Osteoblast (primary cell): ENCODE measurements around the gene BEND6. TPM values are rescaled to one million over a fixed set of nuclear protein-coding genes. Genes with fewer than 3 reads are reported as not detected.
A peak's percentile ranks its signal among the peaks of the same experiment; 100 is the strongest.

Source experiments
- DNase-seq: peaks from one replicate; pipeline ENCODE4 v3.0.0; 2011; ENCODE audit warnings: low spot score, mixed read lengths; ENCODE audit not compliant: insufficient read length; ENCODE audit errors: missing footprints
- H2AFZ ChIP-seq: 2 replicates; pipeline ENCODE4 v1.6.0; 2011; ENCODE audit warnings: mild to moderate bottlenecking, low read length
- H3K27ac ChIP-seq: 2 replicates; pipeline ENCODE4 v1.5.1; 2011; ENCODE audit warnings: mild to moderate bottlenecking, low read depth, low read length, moderate library complexity
- H3K27me3 ChIP-seq: 2 replicates; pipeline ENCODE4 v1.6.0; 2012; ENCODE audit warnings: mild to moderate bottlenecking, control low read depth, inconsistent platforms, low read length, moderate library complexity; ENCODE audit not compliant: insufficient read depth
- H3K36me3 ChIP-seq: 2 replicates; pipeline ENCODE4 v1.5.1; 2011; ENCODE audit warnings: mild to moderate bottlenecking, low read length, control low read depth, moderate library complexity; ENCODE audit not compliant: insufficient read depth
- H3K4me1 ChIP-seq: 2 replicates; pipeline ENCODE4 v1.5.1; 2011; ENCODE audit warnings: mild to moderate bottlenecking, low read length, control low read depth, moderate library complexity; ENCODE audit not compliant: insufficient read depth
- H3K4me2 ChIP-seq: 2 replicates; pipeline ENCODE4 v1.6.0; 2011; ENCODE audit warnings: mild to moderate bottlenecking, low read length; ENCODE audit not compliant: insufficient read depth
- H3K4me3 ChIP-seq: fragments of 200-600 bp; sonication (generic); 3 replicates; pipeline ENCODE4 v1.5.1; 2012; ENCODE audit warnings: mild to moderate bottlenecking, low read length, inconsistent platforms; ENCODE audit not compliant: insufficient read depth
- H3K79me2 ChIP-seq: 2 replicates; pipeline ENCODE4 v1.6.0; 2012; ENCODE audit warnings: mild to moderate bottlenecking, low read length, control low read depth, inconsistent platforms; ENCODE audit not compliant: insufficient read depth
- H3K9me3 ChIP-seq: 2 replicates; pipeline ENCODE4 v1.5.1; 2011; ENCODE audit warnings: low read depth, low read length, control low read depth
- H4K20me1 ChIP-seq: 2 replicates; pipeline ENCODE4 v1.6.0; 2012; ENCODE audit warnings: mild to moderate bottlenecking, low read length, control low read depth; ENCODE audit not compliant: insufficient read depth
- total RNA-seq: library from RNA; depleted of rRNA; stranded (reverse); fragments of >200 nt; gene quantifications from 2 replicates; pipeline ENCODE4 v1.2.3, GENCODE V29; 2012
- TF ChIP-seq, protein P1 (sequence below): IDR thresholded peaks from 2 replicates; pipeline ENCODE4 v1.5.1; 2011; ENCODE audit warnings: mild to moderate bottlenecking, low read depth, low read length, moderate library complexity; ENCODE audit errors: extremely low read depth

BEND6 gene
- total RNA-seq, 1 donor = 22.4 TPM

DNA sequence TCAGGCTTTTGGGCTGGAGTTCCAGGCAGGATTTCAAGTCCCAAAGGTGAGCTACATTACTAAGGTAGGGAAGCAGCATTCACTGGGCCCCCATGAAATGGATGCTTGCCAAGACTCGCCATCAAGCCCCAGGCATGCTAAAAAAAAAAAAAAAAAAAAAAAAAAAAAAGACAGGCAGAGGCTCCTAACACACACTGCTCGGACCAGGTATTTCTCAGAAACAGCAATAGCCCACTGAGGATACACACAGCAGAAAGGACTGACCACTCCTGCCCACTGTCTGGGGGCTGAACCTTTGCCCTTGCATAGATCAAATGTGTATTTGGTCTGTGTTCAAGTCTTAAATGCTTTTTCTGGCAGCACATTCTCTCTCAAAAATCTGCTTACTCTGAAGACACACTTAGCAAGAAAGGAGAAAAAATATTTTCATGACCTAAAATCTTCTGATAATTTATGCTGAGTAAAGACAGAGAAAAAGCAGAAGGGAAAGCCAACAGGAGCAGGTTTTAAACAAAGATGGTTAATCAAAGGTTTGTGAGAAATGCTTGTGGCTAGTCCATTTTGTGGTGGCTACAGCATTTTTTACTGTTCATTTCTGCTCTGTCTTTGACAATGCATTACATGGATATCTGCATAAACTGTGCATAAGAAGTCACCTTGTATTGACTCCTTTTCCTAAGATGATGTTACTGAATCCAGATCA, 37.9 kb upstream of the BEND6 start:
- H3K9me3 ChIP-seq = no peaks in the 10 kb centered on the region
- H3K4me3 ChIP-seq = no peak overlapping the region
- H3K36me3 ChIP-seq = no peaks in the 10 kb centered on the region
- H3K27me3 ChIP-seq = no peaks in the 10 kb centered on the region
- no peaks in the 10 kb centered on the region for H4K20me1 ChIP-seq
- H3K4me1 ChIP-seq = peaks cover 36% of the 10 kb centered on the region
- no peak for DNase-seq
- no peak overlapping the region for H3K4me2 ChIP-seq
- no peak overlapping the region for H3K27ac ChIP-seq
- TF ChIP-seq, protein P1, sequence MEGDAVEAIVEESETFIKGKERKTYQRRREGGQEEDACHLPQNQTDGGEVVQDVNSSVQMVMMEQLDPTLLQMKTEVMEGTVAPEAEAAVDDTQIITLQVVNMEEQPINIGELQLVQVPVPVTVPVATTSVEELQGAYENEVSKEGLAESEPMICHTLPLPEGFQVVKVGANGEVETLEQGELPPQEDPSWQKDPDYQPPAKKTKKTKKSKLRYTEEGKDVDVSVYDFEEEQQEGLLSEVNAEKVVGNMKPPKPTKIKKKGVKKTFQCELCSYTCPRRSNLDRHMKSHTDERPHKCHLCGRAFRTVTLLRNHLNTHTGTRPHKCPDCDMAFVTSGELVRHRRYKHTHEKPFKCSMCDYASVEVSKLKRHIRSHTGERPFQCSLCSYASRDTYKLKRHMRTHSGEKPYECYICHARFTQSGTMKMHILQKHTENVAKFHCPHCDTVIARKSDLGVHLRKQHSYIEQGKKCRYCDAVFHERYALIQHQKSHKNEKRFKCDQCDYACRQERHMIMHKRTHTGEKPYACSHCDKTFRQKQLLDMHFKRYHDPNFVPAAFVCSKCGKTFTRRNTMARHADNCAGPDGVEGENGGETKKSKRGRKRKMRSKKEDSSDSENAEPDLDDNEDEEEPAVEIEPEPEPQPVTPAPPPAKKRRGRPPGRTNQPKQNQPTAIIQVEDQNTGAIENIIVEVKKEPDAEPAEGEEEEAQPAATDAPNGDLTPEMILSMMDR = no peak
- no peak overlapping the region for H2AFZ ChIP-seq
- peaks cover 51% of the 10 kb centered on the region for H3K79me2 ChIP-seq

- Histone ChIP-seq H3K27ac (no peak overlapping the region), H4K20me1 (no peaks in the 10 kb centered on the region), H3K4me3 (no peak overlapping the region), H3K36me3 (no peaks in the 10 kb centered on the region), H2AFZ (no peak overlapping the region), H3K4me2 (no peak overlapping the region), H3K27me3 (no peaks in the 10 kb centered on the region), H3K9me3 (no peaks in the 10 kb centered on the region), H3K4me1 (peaks cover 10% of the 10 kb centered on the region), H3K79me2 (peaks cover 25% of the 10 kb centered on the region)
- no peak for DNase-seq
- TF ChIP-seq, protein P1 = no peak
Observed at GRCh38 chr6:56922645-56923044, 32.3 kb upstream of the BEND6 start.

GRCh38 chr6:56923565-56923964, 31.3 kb upstream of the BEND6 start:
- TF ChIP-seq, protein P1 = no peak
- H3K4me2 ChIP-seq = no peak overlapping the region
- H3K36me3 ChIP-seq = no peaks in the 10 kb centered on the region
- H3K27me3 ChIP-seq = no peaks in the 10 kb centered on the region
- DNase-seq = no peak
- H3K79me2 ChIP-seq = peaks cover 33% of the 10 kb centered on the region
- no peak overlapping the region for H2AFZ ChIP-seq
- no peak overlapping the region for H3K27ac ChIP-seq
- H4K20me1 ChIP-seq = no peaks in the 10 kb centered on the region
- no peaks in the 10 kb centered on the region for H3K9me3 ChIP-seq
- H3K4me1 ChIP-seq = peaks cover 16% of the 10 kb centered on the region
- H3K4me3 ChIP-seq = no peak overlapping the region

DNA sequence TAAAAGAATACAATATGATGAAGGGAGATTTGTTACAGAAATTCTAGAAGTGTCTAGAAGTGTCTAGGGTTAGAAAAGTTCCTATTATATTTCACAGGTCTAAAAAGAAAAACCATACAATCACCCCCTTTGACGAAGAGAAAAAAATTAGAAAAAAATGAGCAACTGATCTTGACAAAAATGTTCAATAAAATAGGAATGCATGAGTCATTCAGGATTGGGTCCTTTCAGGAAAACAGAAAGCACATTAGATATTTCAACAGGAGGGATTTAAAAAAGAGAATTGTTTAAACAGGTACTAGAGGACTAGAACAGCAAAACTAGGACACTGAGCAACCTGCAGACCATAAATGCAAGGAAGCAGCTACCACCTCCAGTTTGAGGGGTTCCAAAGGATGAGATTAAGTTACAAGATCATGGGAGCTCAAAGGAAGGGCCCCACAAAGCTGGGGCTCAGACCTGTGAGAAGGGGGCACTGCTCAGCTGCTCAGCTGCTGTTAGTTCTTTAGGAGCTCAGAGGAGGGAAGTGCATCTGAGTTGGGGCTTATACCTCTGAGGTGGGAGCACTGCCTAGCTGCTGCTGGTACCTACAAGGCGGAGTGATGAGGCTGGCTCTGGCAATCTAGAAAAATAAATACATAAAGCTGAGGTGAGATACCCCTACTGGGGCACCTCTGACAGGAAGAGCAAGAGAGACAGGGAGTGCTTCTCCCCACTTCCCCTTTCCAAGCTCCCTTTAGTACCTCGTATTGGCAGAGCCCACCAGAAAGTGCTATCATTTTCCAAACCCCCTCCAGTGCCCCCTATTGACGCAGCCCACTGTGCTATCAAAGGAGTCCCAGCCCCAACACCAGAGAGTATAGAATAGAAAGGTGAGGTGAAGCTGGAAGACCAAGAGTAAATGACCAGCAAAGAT, 27.1 kb upstream of the BEND6 start:
- no peak overlapping the region for H3K27ac ChIP-seq
- H3K4me1 ChIP-seq = peaks cover 16% of the 10 kb centered on the region
- H2AFZ ChIP-seq = no peak overlapping the region
- no peak overlapping the region for H3K4me3 ChIP-seq
- peak overlapping the region; percentile 54 for H3K4me2 ChIP-seq
- no peak for DNase-seq
- no peaks in the 10 kb centered on the region for H4K20me1 ChIP-seq
- H3K9me3 ChIP-seq = no peaks in the 10 kb centered on the region
- no peaks in the 10 kb centered on the region for H3K27me3 ChIP-seq
- TF ChIP-seq, protein P1 = no peak
- H3K36me3 ChIP-seq = peaks cover under 1% of the 10 kb centered on the region
- H3K79me2 ChIP-seq = peaks cover 38% of the 10 kb centered on the region
